Mesodermal cell (in vitro differentiated cells): ENCODE measurements around the gene RASA3.
"Not testable (repeated sequence)": the region's sequence is repeated elsewhere in the genome, so short reads cannot be mapped to it uniquely, and the experiment has no call there.

Experiments
- H3K27ac ChIP-seq: 2 replicates; pipeline ENCODE4 v1.7.0; 2013; ENCODE audit warnings: mild to moderate bottlenecking, low read depth, low read length, moderate library complexity; ENCODE audit not compliant: severe bottlenecking
- H3K36me3 ChIP-seq: 2 replicates; pipeline ENCODE4 v1.7.1; 2013; ENCODE audit warnings: mild to moderate bottlenecking, low read length, moderate library complexity; ENCODE audit not compliant: control insufficient read depth, insufficient read depth
- H3K4me1 ChIP-seq: one replicate; pipeline ENCODE4 v1.7.1; 2013; ENCODE audit warnings: mild to moderate bottlenecking, low read length; ENCODE audit not compliant: insufficient read depth, control insufficient read depth, poor library complexity, severe bottlenecking
- H3K4me3 ChIP-seq: 2 replicates; pipeline ENCODE4 v1.7.0; 2013; ENCODE audit warnings: low read length, control low read depth, mild to moderate bottlenecking; ENCODE audit not compliant: insufficient read depth, poor library complexity, severe bottlenecking; ENCODE audit errors: extremely low read depth
- H3K9me3 ChIP-seq: 2 replicates; pipeline ENCODE4 v1.7.1; 2013; ENCODE audit warnings: mild to moderate bottlenecking, low read length, moderate library complexity; ENCODE audit not compliant: control insufficient read depth
- WGBS, 2 experiments: methylation state at CpG; one replicate each; pipeline ENCODE4 v1.1.5; 2013; ENCODE audit warnings: missing lambda C conversion rate in 2 of 2; ENCODE audit not compliant: insufficient coverage in 2 of 2; 5-methylcytosine and 5-hydroxymethylcytosine counted together

Gene RASA3

DNA sequence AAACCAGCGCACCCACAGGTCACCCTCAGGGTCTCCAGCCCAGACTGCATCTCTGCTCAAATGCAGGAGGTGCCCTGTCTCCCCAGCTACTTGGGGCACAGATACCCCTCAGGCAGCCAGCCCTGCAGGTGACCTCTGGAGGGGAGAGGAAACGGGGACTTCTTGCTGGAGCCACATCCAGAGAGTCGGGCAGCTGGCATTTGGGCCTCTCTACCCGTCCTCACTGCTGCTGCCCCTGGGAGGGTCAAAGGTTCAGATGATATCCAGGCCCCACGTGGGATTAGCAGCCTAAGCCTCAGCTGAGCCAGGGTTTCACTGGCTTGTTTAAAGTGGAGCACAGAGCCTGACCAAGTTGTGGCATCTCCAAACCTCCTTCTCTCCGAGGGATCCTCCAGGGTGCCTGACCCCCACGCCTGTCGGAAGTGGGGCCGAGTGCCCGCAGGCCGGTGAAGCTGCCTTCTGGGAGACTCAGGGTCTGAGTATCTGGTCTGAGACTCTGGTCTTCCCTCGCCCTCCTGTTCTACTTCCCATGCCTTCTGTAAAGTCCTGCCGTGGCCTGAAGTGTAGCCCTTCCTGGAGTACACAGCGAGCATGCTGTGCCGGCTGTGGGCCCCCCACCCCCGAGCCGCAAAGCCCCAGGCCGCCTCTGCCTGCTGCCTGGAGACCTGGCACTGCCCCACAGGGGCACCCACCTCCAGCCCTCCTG is 2.1 kb downstream of the RASA3 start:
- no peaks in the 10 kb centered on the region for H3K9me3 ChIP-seq
- H3K4me3 ChIP-seq = peak overlapping the region; percentile 88
- peak overlapping the region; percentile 96 for H3K27ac ChIP-seq
- H3K4me1 ChIP-seq = peaks cover 37% of the 10 kb centered on the region
- peaks cover 14% of the 10 kb centered on the region for H3K36me3 ChIP-seq
- WGBS, 2 experiments = 56 to 57% methylated on average over 12 to 18 of the region's 18 CpGs

DNA sequence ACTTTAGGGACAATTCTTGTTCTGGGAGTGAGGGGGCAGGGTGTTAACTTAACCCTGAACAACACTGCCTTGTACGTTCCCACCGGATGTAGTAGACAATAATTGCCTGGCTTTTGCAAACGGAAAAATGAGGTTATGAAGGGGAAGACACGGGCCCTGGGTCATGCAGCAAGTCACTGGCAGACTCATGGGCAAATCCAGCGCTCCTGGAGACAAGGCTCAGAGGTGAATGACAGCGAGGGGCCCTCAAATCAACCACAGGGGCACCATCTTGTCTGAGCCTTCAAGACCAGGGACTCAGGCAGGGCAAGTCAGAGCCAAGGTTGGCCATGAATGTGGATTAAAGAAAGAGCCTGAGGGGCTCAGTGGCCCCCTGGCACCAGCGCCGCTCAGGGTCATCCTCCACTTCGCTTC is 2.8 kb downstream of the RASA3 start:
- Histone ChIP-seq H3K36me3 (peaks cover 20% of the 10 kb centered on the region), H3K27ac (peak overlapping the region; percentile 96), H3K9me3 (no peaks in the 10 kb centered on the region), H3K4me3 (peak overlapping the region; percentile 88), H3K4me1 (peaks cover 37% of the 10 kb centered on the region)
- 78 to 79% methylated on average over 9 of the region's 9 CpGs for WGBS, 2 experiments

DNA sequence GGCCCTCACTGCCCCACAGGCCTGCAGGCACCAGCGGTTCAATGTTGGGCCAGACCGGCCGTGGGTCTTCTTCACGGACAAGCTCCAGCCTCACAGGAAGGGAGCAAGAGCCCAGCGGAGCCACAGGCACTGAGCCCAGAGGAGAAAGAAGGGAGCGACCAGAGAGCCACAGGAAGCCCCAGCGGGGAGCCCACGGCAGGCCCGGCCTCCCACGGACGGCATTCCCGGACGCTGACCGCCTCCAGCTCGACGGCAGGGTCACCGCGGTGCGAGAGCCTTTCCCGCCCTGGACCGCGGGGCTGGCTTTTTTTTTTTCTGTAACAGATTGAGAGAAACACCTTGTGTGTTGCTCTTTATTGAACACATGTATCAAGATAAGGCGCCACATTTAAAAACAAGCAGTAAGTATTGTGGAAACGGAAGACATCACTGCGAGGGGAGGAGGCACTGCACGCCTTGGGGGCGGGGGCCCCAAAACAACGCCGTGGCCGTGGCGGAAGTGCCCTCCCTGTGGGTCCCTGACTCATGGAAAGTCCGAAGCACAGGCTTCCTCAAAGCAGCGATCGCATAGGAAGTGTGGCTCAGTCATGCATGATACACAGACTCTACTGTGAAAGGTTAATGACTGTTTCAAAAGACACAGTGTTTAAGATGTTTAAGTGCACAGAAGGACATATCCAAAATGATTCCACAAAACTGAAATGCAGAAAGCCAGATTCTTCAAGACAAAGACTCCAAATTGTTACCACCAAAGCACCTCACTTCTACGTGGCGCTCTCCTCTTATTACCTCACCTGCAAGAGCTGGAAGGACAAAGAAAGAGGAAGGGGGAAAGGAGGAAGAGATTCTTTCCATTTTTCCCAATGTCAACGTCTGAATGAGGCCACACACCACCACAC is 3.5 kb downstream of the RASA3 start:
- no peak overlapping the region for H3K4me3 ChIP-seq
- 71 to 73% methylated on average over 33 to 34 of the region's 37 CpGs for WGBS, 2 experiments
- H3K27ac ChIP-seq = peak overlapping the region; percentile 96
- H3K9me3 ChIP-seq = no peaks in the 10 kb centered on the region
- H3K4me1 ChIP-seq = peaks cover 44% of the 10 kb centered on the region
- peaks cover 27% of the 10 kb centered on the region for H3K36me3 ChIP-seq

DNA sequence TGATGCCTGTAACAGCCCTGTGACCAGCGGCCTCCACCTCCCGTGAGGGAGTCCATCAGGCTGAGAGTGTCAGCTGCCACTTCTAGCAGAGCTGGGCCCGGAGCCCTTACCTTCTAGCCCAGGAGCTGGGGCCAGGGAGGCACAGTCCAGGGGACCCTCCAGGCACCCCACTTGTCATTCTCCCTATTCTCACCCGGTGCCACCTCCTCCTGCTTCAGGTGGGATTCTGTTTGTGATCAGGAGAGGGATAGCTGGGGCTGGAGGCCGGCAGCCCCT is 4.1 kb downstream of the RASA3 start:
- Histone ChIP-seq H3K4me1 (peaks cover 50% of the 10 kb centered on the region), H3K4me3 (no peak overlapping the region), H3K9me3 (no peaks in the 10 kb centered on the region), H3K36me3 (peaks cover 27% of the 10 kb centered on the region), H3K27ac (peak overlapping the region; percentile 96)
- 90 to 100% methylated on average over 2 to 3 of the region's 5 CpGs for WGBS, 2 experiments

DNA sequence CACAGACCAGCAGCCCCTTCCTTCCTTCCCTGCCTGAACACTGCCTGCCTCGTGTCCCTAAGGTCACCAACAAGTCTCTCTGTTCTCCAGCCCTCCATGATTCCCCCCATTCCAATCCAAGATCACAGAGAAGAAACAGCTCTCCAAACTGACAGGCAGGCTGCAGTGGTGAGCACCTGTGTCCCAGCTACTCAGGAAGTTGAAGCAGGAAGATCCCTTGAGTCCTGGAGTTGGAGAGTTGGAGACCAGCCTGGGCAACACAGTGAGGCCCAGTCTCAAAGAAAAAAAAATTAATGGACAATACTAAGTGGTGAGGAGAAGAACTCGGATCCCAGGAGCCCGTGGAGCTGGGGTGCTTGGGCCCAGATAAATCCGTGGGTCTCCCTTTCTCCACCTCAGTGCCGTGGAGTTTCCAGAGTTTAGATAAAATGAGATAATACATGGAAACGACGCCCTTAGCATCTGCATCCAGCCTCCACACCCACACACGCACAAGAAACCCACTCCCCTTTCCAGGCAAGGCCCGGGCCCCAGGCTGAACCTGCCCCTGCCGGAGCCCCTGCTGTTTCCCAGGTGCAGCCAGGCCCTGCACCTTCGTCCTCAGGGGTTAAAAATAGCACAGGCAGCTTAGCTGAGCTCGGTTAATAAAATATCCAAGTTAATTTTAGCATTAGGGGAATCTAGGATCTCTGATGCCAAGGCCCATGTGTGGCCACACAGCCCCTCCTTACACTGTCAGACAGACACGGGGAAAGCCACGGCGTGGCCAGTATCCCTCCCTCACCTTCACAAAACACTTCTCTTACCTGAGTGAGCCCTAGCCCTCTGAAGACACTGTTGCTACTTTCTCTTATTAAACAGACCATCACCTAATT is 4.7 kb downstream of the RASA3 start:
- H3K27ac ChIP-seq = no peak overlapping the region
- peaks cover 27% of the 10 kb centered on the region for H3K36me3 ChIP-seq
- H3K4me1 ChIP-seq = peaks cover 56% of the 10 kb centered on the region
- H3K9me3 ChIP-seq = no peaks in the 10 kb centered on the region
- no peak overlapping the region for H3K4me3 ChIP-seq
- WGBS, 2 experiments = 69 to 73% methylated on average over 5 to 11 of the region's 15 CpGs

DNA sequence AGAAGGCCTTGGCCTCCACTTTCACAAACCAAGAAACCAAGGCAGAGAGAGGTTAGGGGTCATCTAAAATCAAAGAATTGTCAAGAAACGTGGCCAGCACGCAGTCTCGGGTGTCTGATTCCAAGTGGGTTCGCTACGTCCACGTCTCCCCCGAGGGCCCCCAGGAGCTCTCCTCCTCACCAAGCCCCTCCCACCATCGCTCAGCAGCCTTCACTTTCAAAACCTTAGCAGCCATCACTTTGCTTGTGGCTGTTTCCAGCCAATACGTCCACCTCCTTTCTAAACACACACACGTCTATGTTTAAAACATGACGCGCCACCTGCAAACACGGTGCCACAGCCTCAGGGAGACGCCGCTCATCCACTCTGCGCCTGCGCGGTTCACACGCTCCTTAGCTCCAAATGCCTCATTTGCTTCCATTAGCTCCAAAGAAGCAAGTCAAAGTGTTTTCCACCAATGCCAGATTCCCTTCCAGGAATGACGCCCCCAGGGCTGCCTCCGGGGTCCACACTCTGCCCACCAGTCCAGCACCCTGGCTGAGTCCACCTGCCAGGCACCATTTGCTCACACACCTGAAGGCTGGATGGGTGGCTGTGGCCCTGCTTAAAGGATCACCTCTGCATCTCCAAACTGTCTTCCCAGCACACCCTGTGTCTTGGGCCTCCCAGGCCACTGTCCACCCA is 5.5 kb downstream of the RASA3 start:
- peaks cover 28% of the 10 kb centered on the region for H3K36me3 ChIP-seq
- no peak overlapping the region for H3K4me3 ChIP-seq
- no peak overlapping the region for H3K27ac ChIP-seq
- peaks cover 64% of the 10 kb centered on the region for H3K4me1 ChIP-seq
- no peaks in the 10 kb centered on the region for H3K9me3 ChIP-seq
- WGBS, 2 experiments = 97% methylated on average over 20 to 21 of the region's 21 CpGs

DNA sequence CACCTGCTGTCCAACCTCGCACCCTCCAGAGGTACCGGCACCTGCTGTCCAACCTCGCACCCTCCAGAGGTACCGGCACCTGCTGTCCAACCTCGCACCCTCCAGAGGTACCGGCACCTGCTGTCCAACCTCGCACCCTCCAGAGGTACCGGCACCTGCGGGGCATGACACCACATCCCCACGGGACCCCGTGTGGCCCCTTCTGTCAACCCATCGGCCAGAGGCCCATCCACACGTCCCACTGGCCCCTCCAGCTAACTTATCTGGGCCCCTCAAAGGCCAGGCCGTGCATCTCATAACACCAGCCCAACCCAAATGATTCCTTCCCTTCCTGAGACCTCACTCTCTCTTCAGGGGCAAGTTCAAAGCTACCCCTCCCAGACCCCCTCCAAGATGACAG is 6.3 kb downstream of the RASA3 start:
- peaks cover 72% of the 10 kb centered on the region for H3K4me1 ChIP-seq
- not testable (repeated sequence) for H3K9me3 ChIP-seq, H3K4me3 ChIP-seq, H3K27ac ChIP-seq
- H3K36me3 ChIP-seq = peaks cover 31% of the 10 kb centered on the region
- WGBS, 2 experiments = 93 to 94% methylated on average over 7 to 8 of the region's 14 CpGs

DNA sequence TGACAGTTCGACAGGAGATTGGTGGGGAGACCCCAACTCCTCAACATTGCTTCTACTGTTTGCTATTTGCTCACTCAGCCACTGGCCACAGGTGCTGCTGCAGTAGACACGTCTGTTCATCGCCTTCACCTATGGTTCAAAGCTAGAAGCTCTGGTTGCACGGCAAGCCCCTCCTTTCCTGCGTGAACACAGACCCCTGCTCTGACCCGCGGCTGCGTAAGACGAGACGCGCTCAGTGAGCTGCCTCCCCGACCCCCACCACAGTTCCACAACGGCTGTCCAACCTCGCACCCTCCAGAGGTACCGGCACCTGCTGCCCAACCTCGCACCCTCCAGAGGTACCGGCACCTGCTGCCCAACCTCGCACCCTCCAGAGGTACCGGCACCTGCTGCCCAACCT is 6.8 kb downstream of the RASA3 start:
- WGBS, 2 experiments = 94 to 96% methylated on average over 6 to 7 of the region's 19 CpGs
- no peaks in the 10 kb centered on the region for H3K9me3 ChIP-seq
- no peak overlapping the region for H3K4me3 ChIP-seq
- peaks cover 31% of the 10 kb centered on the region for H3K36me3 ChIP-seq
- H3K27ac ChIP-seq = no peak overlapping the region
- peaks cover 77% of the 10 kb centered on the region for H3K4me1 ChIP-seq

DNA sequence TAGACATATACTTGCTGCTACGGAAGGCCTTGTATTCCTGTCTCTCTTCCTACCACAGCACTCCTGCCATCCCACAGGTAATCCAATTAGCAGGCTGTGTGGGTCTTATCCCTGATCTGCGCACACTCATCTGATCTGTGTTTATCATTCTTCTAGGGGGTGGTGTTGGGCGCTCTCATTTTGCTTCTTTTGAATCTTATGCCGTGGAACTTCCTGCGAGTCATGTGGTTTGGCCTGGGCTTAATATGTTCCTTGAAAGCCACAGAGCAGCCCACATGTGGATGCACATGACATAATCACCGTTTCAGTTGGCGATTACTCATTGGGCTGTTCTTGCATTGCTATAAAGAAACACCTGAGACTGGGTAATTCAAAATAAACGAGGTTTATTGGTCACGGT is 7.5 kb downstream of the RASA3 start:
- 87 to 96% methylated on average over 8 of the region's 9 CpGs for WGBS, 2 experiments
- Histone ChIP-seq H3K27ac (no peak overlapping the region), H3K4me3 (no peak overlapping the region), H3K9me3 (no peaks in the 10 kb centered on the region), H3K36me3 (peaks cover 31% of the 10 kb centered on the region), H3K4me1 (peaks cover 74% of the 10 kb centered on the region)

DNA sequence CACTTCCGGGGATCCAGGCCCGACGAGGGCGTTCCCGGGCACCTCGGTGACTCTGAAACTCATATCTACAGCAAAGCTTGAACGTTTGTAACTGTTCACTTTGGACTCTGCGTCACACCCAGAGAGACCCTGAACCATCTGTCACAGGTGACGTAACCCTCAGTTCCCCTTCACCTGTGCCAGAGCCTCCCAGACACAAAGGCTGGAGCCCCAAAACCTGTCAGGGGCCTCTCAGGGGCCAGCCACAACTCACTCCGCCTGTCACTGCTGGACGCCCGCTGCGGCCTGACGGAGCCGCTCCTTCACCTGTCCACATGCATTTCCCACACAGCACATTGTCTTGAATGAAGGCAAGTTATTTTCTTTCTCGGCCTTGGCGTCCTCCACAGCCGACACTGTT is 8.0 kb downstream of the RASA3 start:
- WGBS, 2 experiments = 94 to 96% methylated on average over 14 to 18 of the region's 18 CpGs
- H3K4me1 ChIP-seq = peaks cover 69% of the 10 kb centered on the region
- no peak overlapping the region for H3K27ac ChIP-seq

More for the DNA sequence above, 8.0 kb downstream of the RASA3 start:
- peaks cover 31% of the 10 kb centered on the region for H3K36me3 ChIP-seq
- no peak overlapping the region for H3K4me3 ChIP-seq
- H3K9me3 ChIP-seq = no peaks in the 10 kb centered on the region
